ENCODE data around the gene BTC. TPM values are rescaled to one million over a fixed set of nuclear protein-coding genes. Genes with fewer than 3 reads are reported as not detected.

BTC gene
- total RNA-seq, 2 experiments from 2014 or later: not detected

- Histone ChIP-seq H3K4me3 (ENCODE audit: low read length) (no peak overlapping the region), H3K9me3 (ENCODE audit: control insufficient read depth in 1 of 2, insufficient read depth in 1 of 2, low read length in 2 of 2) (no peaks in the 10 kb centered on the region), H3K4me1 (ENCODE audit: insufficient read depth, low read length) (no peaks in the 10 kb centered on the region), H3K27ac (ENCODE audit: low read depth in 1 of 2, low read length in 2 of 2) (no peak overlapping the region), H3K27me3 (ENCODE audit: control insufficient read depth in 1 of 2, insufficient read depth in 2 of 2, low read length in 2 of 2) (no peaks in the 10 kb centered on the region), H3K36me3 (ENCODE audit: insufficient read depth, low read length) (no peaks in the 10 kb centered on the region)
- no peak for ATAC-seq (ENCODE audit: poor library complexity)
- intact Hi-C loops (cut with DNase I, micrococcal nuclease): no loop called here
- Mint-ChIP-seq H3K36me3 (ENCODE audit: low read depth) (no peaks in the 10 kb centered on the region), H3K27me3 (no peaks in the 10 kb centered on the region), H3K4me3 (no peak overlapping the region), H3K9me3 (no peaks in the 10 kb centered on the region), H3K27ac (no peak overlapping the region), H3K4me1 (ENCODE audit: low read depth) (no peaks in the 10 kb centered on the region)
- CTCF ChIA-PET: no interaction called here
- TF ChIP-seq CTCF (IDR thresholded peaks at IDR 0.05): no peak
- POLR2A ChIA-PET: no interaction called here
- no peak for DNase-seq
Measured at GRCh38 chr4:74772783-74773182, 21.5 kb downstream of the BTC start.

- intact Hi-C loops (cut with DNase I, micrococcal nuclease): no loop called here
- Histone ChIP-seq H3K27ac (ENCODE audit: low read depth in 1 of 2, low read length in 2 of 2) (no peak overlapping the region), H3K9me3 (ENCODE audit: control insufficient read depth in 1 of 2, insufficient read depth in 1 of 2, low read length in 2 of 2) (no peaks in the 10 kb centered on the region), H3K4me3 (ENCODE audit: low read length) (no peak overlapping the region), H3K4me1 (ENCODE audit: insufficient read depth, low read length) (no peaks in the 10 kb centered on the region), H3K27me3 (ENCODE audit: control insufficient read depth in 1 of 2, insufficient read depth in 2 of 2, low read length in 2 of 2) (no peaks in the 10 kb centered on the region), H3K36me3 (ENCODE audit: insufficient read depth, low read length) (no peaks in the 10 kb centered on the region)
- ChIA-PET POLR2A (no interaction called here), CTCF (no interaction called here)
- H3K27me3 Mint-ChIP-seq: no peaks in the 10 kb centered on the region
- no peak for DNase-seq
- H3K9me3 Mint-ChIP-seq: no peaks in the 10 kb centered on the region
- no peak overlapping the region for H3K4me3 Mint-ChIP-seq
- ATAC-seq (ENCODE audit: poor library complexity): no peak
- TF ChIP-seq CTCF (IDR thresholded peaks at IDR 0.05): no peak
- no peak overlapping the region for H3K27ac Mint-ChIP-seq
- no peaks in the 10 kb centered on the region for H3K4me1 Mint-ChIP-seq (ENCODE audit: low read depth)
- no peaks in the 10 kb centered on the region for H3K36me3 Mint-ChIP-seq (ENCODE audit: low read depth)
Measured at GRCh38 chr4:74772106-74772505, 22.2 kb downstream of the BTC start.

- CTCF ChIA-PET: no interaction called here
Measured at GRCh38 chr4:74770226-74770910, 24.0 kb downstream of the BTC start.

More at GRCh38 chr4:74770226-74770910, 24.0 kb downstream of the BTC start:
- Mint-ChIP-seq H3K4me1 (ENCODE audit: low read depth) (no peaks in the 10 kb centered on the region), H3K36me3 (ENCODE audit: low read depth) (no peaks in the 10 kb centered on the region), H3K27ac (no peak overlapping the region), H3K27me3 (no peaks in the 10 kb centered on the region), H3K4me3 (no peak overlapping the region), H3K9me3 (no peaks in the 10 kb centered on the region)
- TF ChIP-seq CTCF (IDR thresholded peaks at IDR 0.05): no peak
- Histone ChIP-seq H3K27me3 (ENCODE audit: control insufficient read depth in 1 of 2, insufficient read depth in 2 of 2, low read length in 2 of 2) (no peaks in the 10 kb centered on the region), H3K4me1 (ENCODE audit: insufficient read depth, low read length) (no peaks in the 10 kb centered on the region), H3K36me3 (ENCODE audit: insufficient read depth, low read length) (no peaks in the 10 kb centered on the region), H3K27ac (ENCODE audit: low read depth in 1 of 2, low read length in 2 of 2) (no peak overlapping the region), H3K9me3 (ENCODE audit: control insufficient read depth in 1 of 2, insufficient read depth in 1 of 2, low read length in 2 of 2) (no peaks in the 10 kb centered on the region), H3K4me3 (ENCODE audit: low read length) (no peak overlapping the region)
- intact Hi-C loops (cut with DNase I, micrococcal nuclease): no loop called here
- no peak for ATAC-seq (ENCODE audit: poor library complexity)
- POLR2A ChIA-PET: no interaction called here
- no peak for DNase-seq

Data from CD4-positive, alpha-beta T cell (primary cell).